ENCODE data around the gene WDR27. TPM values are rescaled to one million over a fixed set of nuclear protein-coding genes. Genes with fewer than 3 reads are reported as not detected.
"Not testable (repeated sequence)": the region's sequence is repeated elsewhere in the genome, so short reads cannot be mapped to it uniquely, and the experiment has no call there.

The WDR27 gene
- total RNA-seq, 1 experiment from 2014 or later = 10.6 TPM

- peak; percentile 18 for DNase-seq (ENCODE audit: low read depth)
Observed at GRCh38 chr6:169604076-169604475, 97.8 kb downstream of the WDR27 start.

- not testable (repeated sequence) for DNase-seq (ENCODE audit: low read depth)
Observed at GRCh38 chr6:169601129-169601528, 100.7 kb downstream of the WDR27 start.

- DNase-seq (ENCODE audit: low read depth) = peak; percentile 87
Observed at GRCh38 chr6:169592558-169592957, 109.3 kb downstream of the WDR27 start.

GRCh38 chr6:169591616-169592015 lies 110.2 kb downstream of the WDR27 start:
- no peak for DNase-seq (ENCODE audit: low read depth)

GRCh38 chr6:169590376-169590939 lies 111.4 kb downstream of the WDR27 start:
- no peak for DNase-seq (ENCODE audit: low read depth)

GRCh38 chr6:169589699-169590257 lies 112.1 kb downstream of the WDR27 start:
- peak; percentile 81 for DNase-seq (ENCODE audit: low read depth)

GRCh38 chr6:169589293-169589692 lies 112.5 kb downstream of the WDR27 start:
- DNase-seq (ENCODE audit: low read depth) = peak; percentile 80

- DNase-seq (ENCODE audit: low read depth) = no peak
Observed at GRCh38 chr6:169587975-169588374, 113.9 kb downstream of the WDR27 start.

GRCh38 chr6:169583886-169584541 lies 117.8 kb downstream of the WDR27 start:
- no peak for DNase-seq (ENCODE audit: low read depth)

GRCh38 chr6:169579407-169580111 lies 122.3 kb downstream of the WDR27 start:
- DNase-seq (ENCODE audit: low read depth) = no peak

GRCh38 chr6:169577974-169578373 lies 123.9 kb downstream of the WDR27 start:
- DNase-seq (ENCODE audit: low read depth) = no peak

GRCh38 chr6:169577236-169577635 lies 124.6 kb downstream of the WDR27 start:
- DNase-seq (ENCODE audit: low read depth) = no peak

- DNase-seq (ENCODE audit: low read depth) = no peak
Observed at GRCh38 chr6:169575821-169576220, 126.0 kb downstream of the WDR27 start.

GRCh38 chr6:169575365-169575764 lies 126.5 kb downstream of the WDR27 start:
- no peak for DNase-seq (ENCODE audit: low read depth)

- DNase-seq (ENCODE audit: low read depth) = no peak
Observed at GRCh38 chr6:169574420-169574819, 127.4 kb downstream of the WDR27 start.

GRCh38 chr6:169573883-169574282 lies 127.9 kb downstream of the WDR27 start:
- DNase-seq (ENCODE audit: low read depth) = no peak

- DNase-seq (ENCODE audit: low read depth) = peak; percentile 88
Observed at GRCh38 chr6:169571123-169571962, 130.5 kb downstream of the WDR27 start.

- DNase-seq (ENCODE audit: low read depth) = no peak
Observed at GRCh38 chr6:169568314-169569087, 133.3 kb downstream of the WDR27 start.

GRCh38 chr6:169567819-169568218 lies 134.0 kb downstream of the WDR27 start:
- DNase-seq (ENCODE audit: low read depth) = no peak

- DNase-seq (ENCODE audit: low read depth) = no peak
Observed at GRCh38 chr6:169566961-169567750, 134.7 kb downstream of the WDR27 start.
